Stimulated activated CD4-positive, alpha-beta T cell treated with anti-CD3 and anti-CD28 coated beads, Interleukin-15, amount 100 ng/mL, for 48 hours (primary cell): ENCODE measurements around the gene TMEM163.

Source experiments
- DNase-seq, 2 donors: peaks; one replicate each; pipeline ENCODE4 v3.0.0-alpha.2; 2020; ENCODE audit warnings: low read depth in 2 of 2

The TMEM163 gene

GRCh38 chr2:134411279-134411827 lies 307.4 kb downstream of the TMEM163 start:
- no peak for DNase-seq

- DNase-seq: no peak
Observed at GRCh38 chr2:134410831-134411231, 308.0 kb downstream of the TMEM163 start.

GRCh38 chr2:134410006-134410405 lies 308.8 kb downstream of the TMEM163 start:
- DNase-seq: no peak

- no peak for DNase-seq
Observed at GRCh38 chr2:134408791-134409190, 310.0 kb downstream of the TMEM163 start.

- DNase-seq: no peak
Observed at GRCh38 chr2:134408386-134408785, 310.4 kb downstream of the TMEM163 start.

- DNase-seq: no peak
Observed at GRCh38 chr2:134407154-134407890, 311.5 kb downstream of the TMEM163 start.

GRCh38 chr2:134406736-134407135 lies 312.1 kb downstream of the TMEM163 start:
- DNase-seq: no peak

GRCh38 chr2:134406311-134406710 lies 312.5 kb downstream of the TMEM163 start:
- no peak for DNase-seq
